Left renal cortex interstitium (tissue), 4 donors: Measurements from ENCODE around the gene TCTN3. TPM values are rescaled to one million over a fixed set of nuclear protein-coding genes. Genes with fewer than 3 reads are reported as not detected.
"Not testable (repeated sequence)": the region's sequence is repeated elsewhere in the genome, so short reads cannot be mapped to it uniquely, and the experiment has no call there.

Experiments
- DNase-seq, 4 donors: peaks; one replicate each; pipeline ENCODE4 v3.0.0-alpha.2; 2013; ENCODE audit warnings: low read depth in 4 of 4, low spot score in 2 of 4, missing footprints in 1 of 4
- polyA plus RNA-seq, 4 donors: library from polyadenylated mRNA; unstranded; fragments of 120-200 nt; gene quantifications; one replicate each; pipeline ENCODE4 v1.2.1, GENCODE V29; 2013; ENCODE audit not compliant: insufficient read length in 4 of 4

TCTN3 gene
- 10 to 100 TPM; 66.9 to 77.3 (median 73.4) TPM for polyA plus RNA-seq

- DNase-seq = peak; percentile 93 to 99 (median 98)
Observed at GRCh38 chr10:95693668-95694534, at the start of gene TCTN3. Gene TCTN3, minus strand, starts transcription at chr10:95693927. Its CDS starts 28 bp downstream, at chr10:95693899.

GRCh38 chr10:95742962-95743535, 49.3 kb upstream of the TCTN3 start:
- no peak for DNase-seq

- peak in 1 of 4 donors; percentile 33 for DNase-seq
Observed at GRCh38 chr10:95742485-95742884, 48.8 kb upstream of the TCTN3 start.

GRCh38 chr10:95741807-95742467, 48.2 kb upstream of the TCTN3 start:
- peak in 3 of 4 donors; percentile 36 to 56 (median 43) for DNase-seq

GRCh38 chr10:95739056-95739455, 45.3 kb upstream of the TCTN3 start:
- DNase-seq = no peak

- not testable (repeated sequence) for DNase-seq
Observed at GRCh38 chr10:95732907-95733306, 39.2 kb upstream of the TCTN3 start.

GRCh38 chr10:95730233-95730632, 36.5 kb upstream of the TCTN3 start:
- DNase-seq = no peak

- no peak for DNase-seq
Observed at GRCh38 chr10:95729323-95730055, 35.8 kb upstream of the TCTN3 start.

- no peak for DNase-seq
Observed at GRCh38 chr10:95728526-95728925, 34.8 kb upstream of the TCTN3 start.

- DNase-seq = not testable (repeated sequence)
Observed at GRCh38 chr10:95722496-95722895, 28.8 kb upstream of the TCTN3 start.

- DNase-seq = not testable (repeated sequence)
Observed at GRCh38 chr10:95720745-95721144, 27.0 kb upstream of the TCTN3 start.

- DNase-seq = no peak
Observed at GRCh38 chr10:95716866-95717265, 23.1 kb upstream of the TCTN3 start.

GRCh38 chr10:95716466-95716865, 22.7 kb upstream of the TCTN3 start:
- no peak for DNase-seq

- no peak for DNase-seq
Observed at GRCh38 chr10:95711492-95711891, 17.8 kb upstream of the TCTN3 start.

GRCh38 chr10:95706990-95707389, 13.3 kb upstream of the TCTN3 start:
- DNase-seq = no peak

GRCh38 chr10:95706573-95706972, 12.8 kb upstream of the TCTN3 start:
- no peak for DNase-seq

GRCh38 chr10:95698415-95698814, 4.7 kb upstream of the TCTN3 start:
- no peak for DNase-seq

- no peak for DNase-seq
Observed at GRCh38 chr10:95697429-95697828, 3.7 kb upstream of the TCTN3 start.

- no peak for DNase-seq
Observed at GRCh38 chr10:95694665-95695064, 938 bp upstream of the TCTN3 start.

- DNase-seq = peak; percentile 3 to 13 (median 6)
Observed at GRCh38 chr10:95693071-95693667, 558 bp downstream of the TCTN3 start.
